HepG2 (cell line): ENCODE measurements around the gene ARHGAP30. TPM values are rescaled to one million over a fixed set of nuclear protein-coding genes. Genes with fewer than 3 reads are reported as not detected.

Experiments
- AKAP8 ChIP-seq: sonication (generic); formaldehyde crosslinking; IDR thresholded peaks from 2 replicates; pipeline ENCODE4 v1.5.1; 2020; ENCODE audit warnings: mild to moderate bottlenecking, missing genetic modification reagents
- ASH2L ChIP-seq: fragments of 300-600, 200-600 bp; sonication (generic); IDR thresholded peaks from 2 replicates; pipeline ENCODE4 v1.7.0; 2017; ENCODE audit warnings: low read depth, mild to moderate bottlenecking, moderate library complexity, mixed read lengths, low read length; ENCODE audit not compliant: insufficient read length
- CC2D1A ChIP-seq: sonication (generic); formaldehyde crosslinking; IDR thresholded peaks from 2 replicates; pipeline ENCODE4 v1.8.1; 2023; ENCODE audit warnings: mild to moderate bottlenecking, missing genetic modification reagents
- ELF4 ChIP-seq: sonication (generic); formaldehyde crosslinking; IDR thresholded peaks from 2 replicates; pipeline ENCODE4 v1.5.0; 2020; ENCODE audit warnings: missing genetic modification reagents, mild to moderate bottlenecking, moderate library complexity, borderline replicate concordance
- FOXO1 ChIP-seq: sonication (generic); formaldehyde crosslinking; IDR thresholded peaks from 2 replicates; pipeline ENCODE4 v1.4.0; 2020; ENCODE audit warnings: missing genetic modification reagents
- HMG20B ChIP-seq: conservative IDR thresholded peaks from 2 replicates; pipeline ENCODE4 v1.6.1; 2016; ENCODE audit warnings: missing genetic modification reagents, missing compliant biosample characterization
- MIXL1 ChIP-seq: IDR thresholded peaks from 2 replicates; pipeline ENCODE4 v1.6.1; 2016
- NFKB2 ChIP-seq: sonication (generic); formaldehyde crosslinking; IDR thresholded peaks from 2 replicates; pipeline ENCODE4 v1.4.0; 2020; ENCODE audit warnings: missing genetic modification reagents, borderline replicate concordance
- SMAD3 ChIP-seq: sonication (generic); formaldehyde crosslinking; IDR thresholded peaks from 2 replicates; pipeline ENCODE4 v1.4.0; 2020; ENCODE audit warnings: missing genetic modification reagents
- ZBTB1 ChIP-seq: sonication (generic); formaldehyde crosslinking; IDR thresholded peaks from 2 replicates; pipeline ENCODE4 v1.4.0; 2020; ENCODE audit warnings: missing genetic modification reagents, borderline replicate concordance
- ZMAT3 ChIP-seq: sonication (generic); formaldehyde crosslinking; conservative IDR thresholded peaks from 2 replicates; pipeline ENCODE4 v1.7.0; 2021; ENCODE audit warnings: missing genetic modification reagents
- ZNF207 ChIP-seq: fragments of 450-650 bp; IDR thresholded peaks from 2 replicates; pipeline ENCODE4 v1.6.1; 2016; ENCODE audit warnings: antibody characterized with exemption, borderline replicate concordance
- ZNF451 ChIP-seq: sonication (generic); formaldehyde crosslinking; IDR thresholded peaks from 2 replicates; pipeline ENCODE4 v1.5.0; 2020; ENCODE audit warnings: mild to moderate bottlenecking, missing genetic modification reagents
- ZNF724P ChIP-seq: sonication (generic); formaldehyde crosslinking; IDR thresholded peaks from 2 replicates; pipeline ENCODE4 v1.8.0; 2022; ENCODE audit warnings: missing genetic modification reagents, borderline replicate concordance
- ZNF75D ChIP-seq: sonication (generic); formaldehyde crosslinking; IDR thresholded peaks from 2 replicates; pipeline ENCODE4 v1.8.1; 2023; ENCODE audit warnings: missing genetic modification reagents, mild to moderate bottlenecking, borderline replicate concordance
- polyA plus RNA-seq, 8 experiments: library from polyadenylated mRNA; depleted of rRNA in 3 of 8; stranded (reverse) in 7 of 8; unstranded in 1 of 8; fragments of >200 nt; fragmentation: Illumina TruSeq in 4 of 8; extraction: Trizol in 4 of 8; gene quantifications; 2 replicates each; pipeline versions ENCODE4 v1.2.1 to v1.2.3, GENCODE V29; 2011 to 2016; ENCODE audit warnings: low read depth in 4 of 8, missing spikeins in 1 of 8, mixed read lengths in 1 of 8; ENCODE audit not compliant: insufficient read depth in 1 of 8
- total RNA-seq, 5 experiments: library from RNA; depleted of rRNA; stranded (reverse); fragments of >200 nt; fragmentation: Illumina TruSeq; extraction: Trizol; gene quantifications; 2 replicates each; pipeline ENCODE4 v1.2.3, GENCODE V29; 2016; ENCODE audit warnings: low read depth in 1 of 5
- TF ChIP-seq, protein P1 (sequence below): sonication (generic); formaldehyde crosslinking; IDR thresholded peaks from 2 replicates; pipeline ENCODE4 v1.5.1; 2020; ENCODE audit warnings: missing genetic modification reagents, mild to moderate bottlenecking, borderline replicate concordance
- TF ChIP-seq, protein P2 (sequence below): sonication (generic); formaldehyde crosslinking; IDR thresholded peaks from 2 replicates; pipeline ENCODE4 v1.5.1; 2020; ENCODE audit warnings: mild to moderate bottlenecking, missing genetic modification reagents, borderline replicate concordance
- TF ChIP-seq, protein P3 (sequence below): sonication (generic); formaldehyde crosslinking; IDR thresholded peaks from 2 replicates; pipeline ENCODE4 v1.9.0; 2022; ENCODE audit warnings: low read depth, missing genetic modification reagents
- TF ChIP-seq, protein P4 (sequence below): sonication (generic); formaldehyde crosslinking; IDR thresholded peaks from 2 replicates; pipeline ENCODE4 v1.5.0; 2020; ENCODE audit warnings: mild to moderate bottlenecking, missing genetic modification reagents, moderate library complexity

The ARHGAP30 gene
- total and polyA plus RNA-seq, 2 of the 13 experiments (the other 11 are each of a cell fraction or from before 2014, with no cell fraction given) = 0.13 to 0.20 TPM

DNA sequence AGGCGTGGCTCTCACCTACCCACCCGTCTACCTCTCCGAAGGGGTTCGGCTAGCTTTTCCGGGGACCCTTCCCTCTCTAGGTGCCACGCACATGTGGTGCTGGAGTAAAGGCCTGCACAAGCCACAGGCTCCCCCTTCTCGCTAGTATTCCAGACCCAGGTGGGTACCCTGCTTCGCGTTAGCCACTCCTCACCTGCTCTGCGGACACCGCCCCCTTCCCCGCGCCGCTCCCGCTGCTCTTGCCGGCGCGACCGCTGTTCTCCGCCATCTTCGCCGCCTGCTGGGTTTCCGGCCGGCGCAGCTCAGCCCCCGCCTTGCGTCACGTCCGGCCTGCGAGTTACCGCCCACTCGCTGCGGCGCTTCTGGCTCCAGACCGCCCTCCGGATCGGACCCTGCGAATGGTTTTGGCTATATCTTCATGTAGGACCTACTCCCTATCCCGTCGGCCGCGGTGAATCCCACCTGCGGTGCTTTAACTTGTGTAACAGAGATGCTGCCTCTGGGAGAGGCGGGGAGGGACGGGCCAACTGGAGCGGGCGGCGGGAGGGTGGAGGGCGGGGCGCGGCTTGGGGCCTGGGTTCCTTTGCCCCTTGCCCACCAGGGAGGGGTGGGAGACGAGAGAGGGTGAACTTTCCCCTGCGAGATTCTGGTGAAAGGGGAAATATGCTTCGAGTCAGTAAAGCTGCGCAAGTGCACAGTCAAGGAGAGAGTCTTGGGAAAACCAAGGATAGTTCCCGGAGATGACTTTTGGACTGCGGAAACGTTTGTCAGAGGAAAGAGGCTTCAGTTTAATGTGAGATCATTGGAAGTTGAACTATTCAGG, 48.3 kb upstream of the ARHGAP30 start, which contains the start of the genes NIT1 and PFDN2 (continued):
- TF ChIP-seq, protein P1, sequence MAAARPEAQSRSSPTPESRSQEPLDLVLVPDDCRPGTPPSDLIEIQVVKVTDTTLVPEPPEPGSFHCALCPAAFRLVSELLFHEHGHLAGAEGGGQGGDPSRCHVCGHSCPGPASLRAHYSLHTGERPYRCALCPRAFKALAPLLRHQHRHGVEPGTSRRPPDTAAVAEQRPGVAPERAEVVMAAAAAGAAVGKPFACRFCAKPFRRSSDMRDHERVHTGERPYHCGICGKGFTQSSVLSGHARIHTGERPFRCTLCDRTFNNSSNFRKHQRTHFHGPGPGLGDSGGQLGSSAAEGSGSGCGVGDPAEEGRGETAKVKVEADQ (CRISPR knock-in tag) = 0 out of 2 replicates have a peak, but pooled peaks have one; percentile 39
- TF ChIP-seq SMAD3 (CRISPR knock-in tag) = no peak
- no peak for TF ChIP-seq ZNF207
- no peak for TF ChIP-seq HMG20B (CRISPR knock-in tag)
- TF ChIP-seq, protein P2, sequence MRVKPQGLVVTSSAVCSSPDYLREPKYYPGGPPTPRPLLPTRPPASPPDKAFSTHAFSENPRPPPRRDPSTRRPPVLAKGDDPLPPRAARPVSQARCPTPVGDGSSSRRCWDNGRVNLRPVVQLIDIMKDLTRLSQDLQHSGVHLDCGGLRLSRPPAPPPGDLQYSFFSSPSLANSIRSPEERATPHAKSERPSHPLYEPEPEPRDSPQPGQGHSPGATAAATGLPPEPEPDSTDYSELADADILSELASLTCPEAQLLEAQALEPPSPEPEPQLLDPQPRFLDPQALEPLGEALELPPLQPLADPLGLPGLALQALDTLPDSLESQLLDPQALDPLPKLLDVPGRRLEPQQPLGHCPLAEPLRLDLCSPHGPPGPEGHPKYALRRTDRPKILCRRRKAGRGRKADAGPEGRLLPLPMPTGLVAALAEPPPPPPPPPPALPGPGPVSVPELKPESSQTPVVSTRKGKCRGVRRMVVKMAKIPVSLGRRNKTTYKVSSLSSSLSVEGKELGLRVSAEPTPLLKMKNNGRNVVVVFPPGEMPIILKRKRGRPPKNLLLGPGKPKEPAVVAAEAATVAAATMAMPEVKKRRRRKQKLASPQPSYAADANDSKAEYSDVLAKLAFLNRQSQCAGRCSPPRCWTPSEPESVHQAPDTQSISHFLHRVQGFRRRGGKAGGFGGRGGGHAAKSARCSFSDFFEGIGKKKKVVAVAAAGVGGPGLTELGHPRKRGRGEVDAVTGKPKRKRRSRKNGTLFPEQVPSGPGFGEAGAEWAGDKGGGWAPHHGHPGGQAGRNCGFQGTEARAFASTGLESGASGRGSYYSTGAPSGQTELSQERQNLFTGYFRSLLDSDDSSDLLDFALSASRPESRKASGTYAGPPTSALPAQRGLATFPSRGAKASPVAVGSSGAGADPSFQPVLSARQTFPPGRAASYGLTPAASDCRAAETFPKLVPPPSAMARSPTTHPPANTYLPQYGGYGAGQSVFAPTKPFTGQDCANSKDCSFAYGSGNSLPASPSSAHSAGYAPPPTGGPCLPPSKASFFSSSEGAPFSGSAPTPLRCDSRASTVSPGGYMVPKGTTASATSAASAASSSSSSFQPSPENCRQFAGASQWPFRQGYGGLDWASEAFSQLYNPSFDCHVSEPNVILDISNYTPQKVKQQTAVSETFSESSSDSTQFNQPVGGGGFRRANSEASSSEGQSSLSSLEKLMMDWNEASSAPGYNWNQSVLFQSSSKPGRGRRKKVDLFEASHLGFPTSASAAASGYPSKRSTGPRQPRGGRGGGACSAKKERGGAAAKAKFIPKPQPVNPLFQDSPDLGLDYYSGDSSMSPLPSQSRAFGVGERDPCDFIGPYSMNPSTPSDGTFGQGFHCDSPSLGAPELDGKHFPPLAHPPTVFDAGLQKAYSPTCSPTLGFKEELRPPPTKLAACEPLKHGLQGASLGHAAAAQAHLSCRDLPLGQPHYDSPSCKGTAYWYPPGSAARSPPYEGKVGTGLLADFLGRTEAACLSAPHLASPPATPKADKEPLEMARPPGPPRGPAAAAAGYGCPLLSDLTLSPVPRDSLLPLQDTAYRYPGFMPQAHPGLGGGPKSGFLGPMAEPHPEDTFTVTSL (CRISPR knock-in tag) = no peak
- no peak for TF ChIP-seq ZNF724P (CRISPR knock-in tag)
- TF ChIP-seq FOXO1 (CRISPR knock-in tag) = 0 out of 2 replicates have a peak, but pooled peaks have one; percentile 29
- TF ChIP-seq, protein P3, sequence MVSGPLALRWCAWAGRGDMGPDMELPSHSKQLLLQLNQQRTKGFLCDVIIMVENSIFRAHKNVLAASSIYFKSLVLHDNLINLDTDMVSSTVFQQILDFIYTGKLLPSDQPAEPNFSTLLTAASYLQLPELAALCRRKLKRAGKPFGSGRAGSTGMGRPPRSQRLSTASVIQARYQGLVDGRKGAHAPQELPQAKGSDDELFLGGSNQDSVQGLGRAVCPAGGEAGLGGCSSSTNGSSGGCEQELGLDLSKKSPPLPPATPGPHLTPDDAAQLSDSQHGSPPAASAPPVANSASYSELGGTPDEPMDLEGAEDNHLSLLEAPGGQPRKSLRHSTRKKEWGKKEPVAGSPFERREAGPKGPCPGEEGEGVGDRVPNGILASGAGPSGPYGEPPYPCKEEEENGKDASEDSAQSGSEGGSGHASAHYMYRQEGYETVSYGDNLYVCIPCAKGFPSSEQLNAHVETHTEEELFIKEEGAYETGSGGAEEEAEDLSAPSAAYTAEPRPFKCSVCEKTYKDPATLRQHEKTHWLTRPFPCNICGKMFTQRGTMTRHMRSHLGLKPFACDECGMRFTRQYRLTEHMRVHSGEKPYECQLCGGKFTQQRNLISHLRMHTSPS = no peak
- no peak; the same call in 1 of the 2 replicates for TF ChIP-seq ZNF451 (CRISPR knock-in tag)
- TF ChIP-seq CC2D1A = no peak
- TF ChIP-seq ZBTB1 (CRISPR knock-in tag) = no peak
- 0 out of 2 replicates have a peak, but pooled peaks have one; percentile 59 for TF ChIP-seq AKAP8 (CRISPR knock-in tag)
- TF ChIP-seq, protein P4, sequence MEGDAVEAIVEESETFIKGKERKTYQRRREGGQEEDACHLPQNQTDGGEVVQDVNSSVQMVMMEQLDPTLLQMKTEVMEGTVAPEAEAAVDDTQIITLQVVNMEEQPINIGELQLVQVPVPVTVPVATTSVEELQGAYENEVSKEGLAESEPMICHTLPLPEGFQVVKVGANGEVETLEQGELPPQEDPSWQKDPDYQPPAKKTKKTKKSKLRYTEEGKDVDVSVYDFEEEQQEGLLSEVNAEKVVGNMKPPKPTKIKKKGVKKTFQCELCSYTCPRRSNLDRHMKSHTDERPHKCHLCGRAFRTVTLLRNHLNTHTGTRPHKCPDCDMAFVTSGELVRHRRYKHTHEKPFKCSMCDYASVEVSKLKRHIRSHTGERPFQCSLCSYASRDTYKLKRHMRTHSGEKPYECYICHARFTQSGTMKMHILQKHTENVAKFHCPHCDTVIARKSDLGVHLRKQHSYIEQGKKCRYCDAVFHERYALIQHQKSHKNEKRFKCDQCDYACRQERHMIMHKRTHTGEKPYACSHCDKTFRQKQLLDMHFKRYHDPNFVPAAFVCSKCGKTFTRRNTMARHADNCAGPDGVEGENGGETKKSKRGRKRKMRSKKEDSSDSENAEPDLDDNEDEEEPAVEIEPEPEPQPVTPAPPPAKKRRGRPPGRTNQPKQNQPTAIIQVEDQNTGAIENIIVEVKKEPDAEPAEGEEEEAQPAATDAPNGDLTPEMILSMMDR (CRISPR knock-in tag) = no peak
- no peak for TF ChIP-seq MIXL1 (CRISPR knock-in tag)
- peak; percentile 87 for TF ChIP-seq ASH2L
- peak; percentile 84; the same call in 1 of the 2 replicates for TF ChIP-seq NFKB2
- no peak for TF ChIP-seq ELF4 (CRISPR knock-in tag)
- no peak for TF ChIP-seq ZNF75D (CRISPR knock-in tag)
- peak; percentile 76; the same call in 1 of the 2 replicates for TF ChIP-seq ZMAT3 (CRISPR knock-in tag)
